GM21360 (cell line): ENCODE results near the gene GPR63.

Experiments used
- ATAC-seq: cut with Tn5 transposase; IDR thresholded peaks from one replicate; pipeline ENCODE4 v1.9.1; 2021; ENCODE audit warnings: mild to moderate bottlenecking, moderate library complexity; ENCODE audit not compliant: unreplicated experiment

The GPR63 gene

DNA sequence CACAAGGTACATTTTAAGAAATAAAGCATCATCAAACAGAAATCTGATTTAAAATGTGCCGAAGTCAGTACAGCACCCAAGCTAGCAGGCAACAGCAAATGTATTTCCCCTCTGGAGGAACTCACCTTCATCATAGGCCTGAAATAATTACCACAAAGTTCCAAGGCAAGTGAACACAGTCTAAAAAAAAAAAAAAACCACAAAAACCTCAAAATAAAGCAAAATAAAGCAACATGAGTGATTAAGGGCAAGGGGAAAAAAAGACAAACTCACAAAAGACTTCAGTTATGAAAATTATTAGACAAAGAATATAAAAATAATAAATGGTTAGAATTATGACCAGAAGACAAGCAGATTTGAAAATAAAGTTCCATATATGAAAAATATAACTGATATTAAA lies 10.4 kb downstream of the GPR63 start:
- no peak for ATAC-seq

DNA sequence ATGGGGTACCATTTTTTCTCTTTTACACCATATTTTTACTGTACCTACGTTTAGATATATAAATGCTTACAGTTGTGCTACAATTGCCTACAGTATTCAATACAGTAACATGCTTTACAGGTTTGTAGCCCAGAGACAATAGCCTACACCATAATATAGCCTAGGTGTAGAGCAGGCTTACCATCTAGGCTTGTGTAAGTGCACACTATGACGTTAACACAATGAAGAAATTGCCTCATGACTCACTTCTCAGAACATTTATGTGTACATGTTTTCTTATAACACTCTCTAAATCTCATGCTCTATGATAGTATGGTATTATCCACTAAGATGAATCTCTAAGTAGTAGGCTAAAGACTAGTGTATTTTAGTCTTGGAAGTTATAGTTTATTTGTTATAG lies 13.5 kb downstream of the GPR63 start:
- ATAC-seq: no peak

DNA sequence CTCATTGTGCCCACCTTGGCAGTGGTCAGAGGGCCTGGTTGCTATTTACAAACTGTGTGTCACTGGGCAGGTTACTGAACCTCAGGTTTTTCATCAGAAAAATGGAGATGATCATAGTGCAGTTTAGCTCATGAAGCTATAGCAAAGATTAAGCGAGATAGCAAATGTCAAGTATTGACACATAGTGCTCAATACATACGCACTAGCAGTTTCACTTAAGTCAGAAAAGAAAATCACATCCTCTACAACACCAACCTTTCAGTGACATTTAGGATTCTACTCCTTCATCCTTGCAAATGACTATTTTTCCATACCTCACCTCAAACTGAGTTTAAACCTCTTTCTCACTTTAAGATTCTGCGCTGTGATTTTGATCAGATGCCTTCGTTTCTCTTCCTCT lies 16.2 kb downstream of the GPR63 start:
- no peak for ATAC-seq

DNA sequence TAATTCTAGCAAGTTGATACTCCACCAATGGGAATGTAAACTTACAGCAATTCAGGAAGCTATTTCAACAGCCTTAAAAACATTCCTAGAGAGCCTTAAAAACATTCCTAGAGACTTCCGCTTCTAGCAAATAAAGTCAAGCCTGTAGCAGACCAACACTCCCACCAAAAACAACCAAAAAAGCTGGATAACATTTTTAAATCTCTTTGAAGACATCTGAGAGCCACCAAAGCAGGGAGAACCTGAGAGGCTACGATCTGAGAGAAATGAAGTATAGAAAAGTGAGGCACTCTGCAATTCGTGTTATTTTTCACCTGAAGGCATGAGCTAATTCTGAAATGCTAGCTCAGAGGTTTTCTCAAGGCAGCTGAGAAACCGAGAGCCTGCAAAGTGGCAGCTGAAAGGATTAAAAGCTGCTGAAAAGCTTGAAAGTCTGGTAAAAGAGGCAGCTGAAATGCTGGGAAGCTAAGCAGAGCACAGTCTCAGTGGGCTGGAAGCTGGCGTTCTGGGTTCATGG lies 20.9 kb downstream of the GPR63 start:
- ATAC-seq: no peak

DNA sequence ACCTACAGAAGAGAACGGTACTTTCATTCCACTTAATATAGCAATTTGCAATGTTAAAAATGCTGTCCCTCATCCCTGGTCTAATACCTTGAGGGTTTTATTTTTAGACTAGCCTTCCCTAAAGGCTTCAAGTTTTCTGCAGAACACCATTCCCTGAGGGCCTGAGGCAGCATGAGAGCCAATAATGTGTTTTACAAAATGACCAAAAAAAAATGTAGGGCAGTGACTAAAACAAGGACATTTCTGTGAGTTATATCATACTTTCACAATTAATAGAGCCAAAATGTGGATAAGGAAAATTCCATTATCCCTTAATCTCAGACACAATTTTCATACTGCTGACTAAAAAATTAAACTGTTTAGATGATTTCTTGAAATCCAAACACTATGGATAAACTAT lies 22.7 kb downstream of the GPR63 start:
- no peak for ATAC-seq

DNA sequence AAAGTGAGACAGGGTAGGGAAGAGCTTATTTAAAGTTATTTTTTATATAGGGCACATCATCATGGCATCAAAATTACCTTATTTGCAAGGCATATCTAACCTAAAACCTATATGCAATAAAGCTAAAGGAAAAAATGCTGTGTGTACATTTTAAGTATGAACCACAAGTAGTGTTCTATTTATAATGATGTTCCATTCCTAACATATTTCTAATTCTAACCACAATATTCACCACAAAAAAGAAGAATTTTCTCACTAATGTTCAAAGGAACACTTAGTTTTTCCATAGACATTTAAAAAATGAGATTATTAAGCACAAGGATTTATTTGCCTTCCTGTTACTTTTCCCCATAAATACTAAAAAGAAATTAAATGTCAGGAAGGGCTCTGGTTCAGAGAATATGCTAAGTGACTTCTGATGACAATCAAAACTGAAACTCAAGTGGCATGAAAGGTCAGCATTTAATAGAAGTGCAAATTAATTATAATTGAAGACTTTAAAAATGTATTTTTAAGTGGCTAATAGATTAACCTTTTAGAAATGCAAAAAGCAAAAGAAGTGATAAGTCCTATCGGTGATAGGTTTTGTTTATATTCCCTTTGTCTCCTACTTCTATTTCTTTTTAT lies 25.1 kb downstream of the GPR63 start:
- no peak for ATAC-seq

DNA sequence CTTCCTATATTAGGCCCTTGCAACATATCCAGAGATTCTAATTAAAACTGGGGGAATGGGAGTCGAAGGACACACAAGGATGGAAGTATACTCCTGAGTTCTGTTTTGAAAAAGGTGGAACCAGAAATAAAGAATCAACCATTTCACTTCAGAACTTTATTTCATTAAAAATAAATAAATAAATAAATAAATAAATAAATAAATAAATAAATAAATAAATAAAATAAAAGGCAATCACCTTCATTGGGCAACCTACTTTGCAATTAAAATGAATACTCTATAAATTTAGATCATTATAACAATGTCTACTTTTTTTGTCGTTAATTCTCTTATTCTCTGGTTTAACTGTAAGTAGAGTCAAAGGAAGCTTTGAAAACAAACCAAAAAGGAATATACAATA lies 25.6 kb downstream of the GPR63 start:
- no peak for ATAC-seq

DNA sequence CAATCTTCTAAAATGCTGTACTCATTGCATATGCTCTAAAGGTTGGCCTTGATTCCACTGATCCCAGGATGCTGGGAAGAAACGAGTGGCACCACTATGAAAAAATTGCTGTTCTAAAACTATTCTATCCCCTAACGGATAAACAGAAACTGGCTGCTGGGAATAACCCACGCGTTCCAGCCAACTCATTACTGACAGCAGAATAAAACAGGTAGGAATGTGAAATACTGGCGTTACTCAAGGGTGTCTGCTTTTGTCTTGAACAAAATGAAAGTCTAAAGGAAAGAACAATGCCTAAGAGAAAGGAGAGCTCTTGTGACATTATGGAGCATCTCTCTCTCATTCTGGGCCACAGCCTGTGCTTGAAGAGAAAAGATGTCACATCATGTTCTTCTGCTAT lies 26.1 kb downstream of the GPR63 start:
- ATAC-seq: no peak

DNA sequence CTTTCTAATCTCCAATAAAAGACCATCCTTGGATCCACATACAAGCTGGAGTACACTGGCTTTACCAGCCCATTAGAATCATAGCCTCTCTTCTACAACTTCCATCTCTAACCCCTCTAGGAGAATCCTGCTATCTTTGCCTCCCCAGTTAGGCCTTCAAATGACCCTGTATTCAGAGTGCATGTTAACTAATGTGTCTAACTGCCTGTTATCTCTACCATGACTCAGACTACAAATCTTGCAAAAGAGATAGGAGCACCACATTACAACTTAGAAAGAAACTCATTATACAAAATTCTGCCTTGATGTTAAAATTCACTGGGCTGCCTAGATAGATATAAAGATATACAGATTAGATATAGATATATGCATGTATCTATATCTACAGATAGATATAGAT lies 28.2 kb downstream of the GPR63 start:
- no peak for ATAC-seq

DNA sequence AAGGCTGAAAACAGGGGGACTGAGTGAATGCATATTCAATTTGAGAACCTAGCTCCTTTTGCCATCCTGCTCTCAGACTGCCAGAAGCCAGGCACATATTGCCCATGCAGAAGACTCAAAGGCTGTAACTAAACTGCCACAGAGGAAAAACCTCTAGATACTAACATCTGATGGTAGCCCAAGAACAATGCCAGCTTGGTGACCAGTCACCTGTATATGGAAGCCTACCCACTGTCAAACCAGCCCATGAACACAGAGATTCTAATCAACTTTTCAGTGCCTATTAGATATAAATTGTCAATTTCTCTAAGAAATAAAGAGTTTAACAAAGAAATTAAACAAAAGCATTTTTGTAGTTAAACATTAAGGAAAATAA lies 34.2 kb downstream of the GPR63 start:
- no peak for ATAC-seq

DNA sequence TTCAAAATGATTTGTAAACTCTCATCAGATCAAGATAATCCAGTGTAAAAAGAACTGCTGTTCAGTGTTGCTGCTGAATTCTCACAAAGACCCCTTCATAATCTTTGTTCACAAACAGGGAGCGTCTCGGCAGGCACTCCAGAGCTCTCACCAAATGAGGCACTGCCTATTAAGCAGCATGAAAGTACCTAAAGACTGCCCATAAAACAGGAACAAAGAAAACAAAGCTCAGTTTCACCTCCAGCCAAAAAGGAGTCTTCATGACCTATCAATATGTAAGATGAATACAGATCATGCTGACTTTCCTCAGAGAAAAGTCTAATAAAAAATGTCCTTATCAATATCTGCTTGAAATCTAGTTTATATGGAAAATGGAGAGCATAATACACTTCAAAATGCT lies 41.8 kb downstream of the GPR63 start:
- ATAC-seq: peak; percentile 84

DNA sequence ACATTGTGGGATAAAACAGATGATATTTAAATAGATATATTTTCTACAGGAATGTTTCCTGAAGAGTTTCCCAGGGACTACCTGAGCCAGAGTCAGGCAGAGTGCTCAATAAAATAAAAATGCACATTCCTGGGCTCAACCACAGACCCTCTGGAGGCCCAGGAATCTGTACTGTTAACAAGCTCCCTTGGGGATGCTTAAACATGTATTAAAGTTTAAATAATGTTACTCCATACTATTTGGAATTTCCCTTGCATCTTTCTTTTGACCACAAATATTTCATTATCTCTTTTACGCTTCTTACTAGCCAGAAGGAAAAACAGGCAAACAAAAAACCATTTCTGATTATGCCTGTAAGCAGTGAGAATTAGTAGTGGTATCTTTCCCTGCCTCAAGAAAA lies 42.3 kb downstream of the GPR63 start:
- ATAC-seq: peak; percentile 25

DNA sequence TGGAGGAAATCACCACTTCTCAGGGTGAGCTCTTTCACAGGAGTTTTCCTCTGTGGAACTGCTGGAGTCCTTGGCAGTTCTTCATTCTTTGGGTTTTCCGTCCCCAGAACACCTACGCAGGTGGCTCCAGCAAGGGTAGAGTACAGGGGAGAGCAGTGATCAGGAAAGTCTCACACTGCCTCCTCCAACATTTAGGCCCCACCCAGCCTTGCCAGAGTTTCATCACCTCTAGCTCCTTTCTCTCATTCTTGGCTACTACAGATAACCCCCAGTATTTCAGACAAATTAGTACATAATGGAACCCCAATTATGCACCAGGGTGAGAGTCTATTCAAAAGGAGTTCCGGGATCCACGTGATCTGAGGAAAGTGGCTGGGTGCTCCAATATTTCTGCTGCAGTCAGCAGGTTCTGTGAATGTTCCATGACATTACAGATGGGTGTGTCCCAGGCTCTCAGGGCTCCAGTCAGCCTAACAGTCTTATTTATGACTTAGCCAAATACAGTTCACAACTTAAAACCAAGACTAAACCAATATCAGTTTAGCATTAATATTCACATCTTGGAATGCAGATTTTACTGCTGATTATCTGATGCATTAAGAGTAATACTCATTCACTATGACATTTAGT lies 44.6 kb downstream of the GPR63 start:
- no peak for ATAC-seq

DNA sequence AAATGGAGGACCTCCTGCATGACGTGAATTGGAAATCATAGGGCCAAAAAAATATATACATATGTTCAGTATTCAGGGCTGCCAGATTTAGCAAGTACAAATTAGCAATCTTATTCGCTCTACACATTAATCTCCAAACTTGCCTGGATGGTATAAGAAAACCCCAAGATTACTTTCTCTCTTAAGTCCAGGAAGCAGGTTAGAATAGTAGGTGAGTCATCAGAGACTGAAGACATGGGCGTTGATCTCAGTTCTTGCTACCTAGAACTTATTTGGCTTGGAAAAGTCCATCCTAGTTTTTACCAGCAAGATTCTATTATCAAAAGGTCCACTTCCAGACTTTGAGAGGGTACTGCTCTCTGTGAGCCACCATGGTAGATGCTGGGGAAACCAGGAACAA lies 47.4 kb downstream of the GPR63 start:
- no peak for ATAC-seq

DNA sequence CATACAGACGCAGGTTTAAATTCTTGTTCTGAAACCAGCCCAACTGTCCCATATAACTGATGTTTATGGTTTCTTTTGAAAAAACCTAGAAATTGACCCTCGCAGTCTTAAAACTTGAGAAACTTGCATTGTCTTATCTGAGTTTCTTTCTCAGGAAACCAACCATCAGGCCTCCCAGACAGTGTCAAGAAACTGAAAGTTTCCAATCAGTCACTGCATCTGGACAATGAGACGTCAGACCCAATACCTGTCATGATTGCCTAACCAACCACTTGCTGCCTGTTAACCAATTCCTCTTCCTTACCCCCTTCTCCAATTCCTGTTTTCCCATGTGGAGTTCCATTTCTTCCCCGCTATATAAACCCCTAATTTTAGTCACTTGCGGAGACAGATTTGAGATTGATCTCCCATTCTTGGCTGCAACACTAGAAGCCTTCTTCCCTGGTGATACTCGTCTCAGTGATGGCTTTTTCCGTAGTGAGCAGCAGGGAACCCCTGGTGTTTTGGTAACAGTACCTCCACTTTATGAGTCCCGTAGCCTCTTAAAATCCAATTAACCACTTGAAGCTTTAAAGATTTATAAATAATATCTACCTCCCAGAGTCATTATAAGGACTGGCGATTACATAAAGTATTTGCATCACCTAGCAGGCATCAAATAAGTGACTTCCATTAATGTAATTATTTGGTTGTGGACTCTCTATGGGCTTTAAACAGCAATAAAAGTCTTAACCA lies 49.3 kb downstream of the GPR63 start:
- no peak for ATAC-seq

DNA sequence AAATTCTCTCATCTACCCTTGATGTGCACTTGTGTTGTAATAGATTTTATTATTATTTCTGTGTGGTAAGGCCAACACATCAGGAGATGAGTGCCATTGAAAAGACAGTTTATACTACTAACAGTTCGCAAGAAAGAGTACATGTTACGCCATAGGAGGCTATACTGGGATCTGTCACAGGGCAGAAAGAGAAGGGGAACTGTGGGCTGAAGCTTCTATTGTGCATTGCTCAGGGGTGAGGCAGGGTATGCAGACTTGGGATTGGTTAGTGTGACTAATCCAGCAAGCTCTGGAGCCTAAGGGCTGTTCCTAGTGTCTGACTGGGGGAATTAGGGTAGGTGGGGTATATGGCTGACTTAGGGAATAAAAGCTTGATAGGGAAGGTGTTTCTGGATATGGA lies 50.9 kb downstream of the GPR63 start:
- ATAC-seq: no peak

DNA sequence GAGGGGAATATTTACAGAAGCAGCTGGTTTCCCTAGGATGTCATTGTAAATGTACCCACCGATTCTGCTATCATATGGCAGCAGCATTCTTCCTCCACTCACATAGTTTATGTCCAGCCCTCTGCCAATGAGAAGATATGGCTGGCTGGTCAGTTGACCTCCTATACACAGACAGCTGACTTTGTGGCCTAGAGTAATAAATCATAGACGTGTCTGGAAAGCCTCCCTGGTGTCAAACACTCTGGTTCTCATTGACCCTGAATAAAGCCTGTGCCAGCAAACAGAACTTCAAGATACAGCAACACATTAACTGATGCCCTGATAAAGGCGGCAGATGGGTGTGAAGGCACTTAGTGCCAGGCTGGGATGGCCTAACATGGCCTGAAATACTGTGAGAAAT lies 52.6 kb downstream of the GPR63 start:
- ATAC-seq: no peak

DNA sequence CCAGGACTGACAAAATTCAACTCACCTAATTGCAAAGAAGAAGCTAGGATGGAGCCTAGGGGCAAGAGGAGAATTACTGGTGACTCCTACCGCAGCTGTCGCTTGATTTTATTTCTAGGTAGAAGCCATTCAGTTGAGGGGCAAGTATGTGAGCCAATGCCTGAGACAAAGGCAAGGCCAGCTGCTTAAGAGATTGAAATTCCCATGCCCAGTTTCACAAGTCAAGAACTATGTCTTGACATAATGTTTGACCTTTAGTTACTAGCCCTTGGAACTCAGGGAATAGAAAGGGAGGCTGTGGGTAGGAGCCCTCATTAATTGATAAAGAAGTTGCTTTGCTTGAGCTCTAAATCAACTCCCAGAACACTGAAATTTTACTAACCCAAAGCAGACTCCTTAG lies 54.0 kb downstream of the GPR63 start:
- ATAC-seq: no peak

DNA sequence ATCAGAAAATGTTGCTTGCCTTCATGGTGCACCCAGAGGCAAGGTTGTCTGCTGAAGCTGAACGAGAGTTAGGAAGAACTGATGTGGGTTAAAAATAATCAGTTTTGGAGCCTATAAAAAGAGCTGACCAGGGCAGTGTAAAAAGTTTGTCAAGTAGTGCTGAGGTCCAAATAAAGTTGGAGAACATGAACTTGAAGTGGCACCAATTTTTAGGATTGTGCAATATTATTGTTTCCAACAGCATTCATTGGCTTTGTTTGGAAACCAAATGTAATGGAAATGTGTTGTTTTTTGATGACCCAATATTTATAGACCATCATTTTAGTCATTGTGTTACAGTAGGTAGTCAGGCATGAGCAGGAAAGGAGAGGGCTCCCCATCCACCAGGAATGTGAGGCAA lies 55.7 kb downstream of the GPR63 start:
- no peak for ATAC-seq

DNA sequence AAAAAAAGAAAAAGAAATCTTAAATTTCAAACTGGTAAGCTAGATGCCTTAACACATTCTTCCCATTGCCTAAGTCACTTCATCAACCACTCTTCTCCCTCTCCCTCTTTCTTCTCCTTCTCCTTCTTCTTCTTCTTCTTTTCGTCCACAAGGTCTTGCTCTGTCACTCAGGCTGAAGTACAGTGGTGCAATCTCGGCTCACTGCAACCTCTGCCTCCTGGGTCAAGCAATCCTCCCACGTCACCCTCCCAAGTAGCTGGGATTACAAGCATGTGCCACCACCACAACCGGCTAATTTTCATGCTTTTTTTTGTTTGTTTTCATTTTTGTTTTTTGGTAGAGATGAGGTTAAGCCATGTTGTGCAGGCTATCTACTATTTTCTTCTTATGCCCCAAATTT lies 60.2 kb downstream of the GPR63 start:
- no peak for ATAC-seq

DNA sequence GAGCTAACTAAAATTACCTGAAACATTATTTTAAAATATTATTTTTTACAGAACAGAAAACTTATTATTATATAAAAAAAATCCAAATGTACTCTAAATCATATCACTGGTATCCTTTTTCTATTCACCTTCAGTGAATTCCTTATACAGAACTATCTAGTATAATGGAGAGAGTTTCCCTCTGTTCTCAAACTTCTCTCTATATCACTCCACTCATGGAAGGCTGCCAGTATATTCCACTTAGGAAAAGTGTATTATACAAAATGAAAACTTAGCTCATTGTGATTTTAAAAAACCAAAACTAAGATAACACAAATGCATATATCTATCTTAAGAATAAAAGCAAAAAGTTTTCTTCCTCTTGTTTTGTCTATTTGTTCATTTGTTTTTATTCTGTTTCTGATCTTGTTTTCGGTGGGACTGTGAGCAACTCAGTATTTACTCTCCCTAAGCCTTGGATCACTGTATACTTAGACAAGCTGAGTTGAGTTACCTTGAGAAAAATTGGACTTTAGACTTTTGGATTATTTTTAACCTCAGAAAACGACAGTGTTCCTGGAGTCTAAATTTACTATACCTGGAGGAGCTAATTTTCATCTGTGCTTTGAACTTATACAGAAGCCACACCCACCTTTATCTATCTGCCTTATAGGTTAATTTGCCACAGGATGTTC lies 61.4 kb downstream of the GPR63 start:
- no peak for ATAC-seq

DNA sequence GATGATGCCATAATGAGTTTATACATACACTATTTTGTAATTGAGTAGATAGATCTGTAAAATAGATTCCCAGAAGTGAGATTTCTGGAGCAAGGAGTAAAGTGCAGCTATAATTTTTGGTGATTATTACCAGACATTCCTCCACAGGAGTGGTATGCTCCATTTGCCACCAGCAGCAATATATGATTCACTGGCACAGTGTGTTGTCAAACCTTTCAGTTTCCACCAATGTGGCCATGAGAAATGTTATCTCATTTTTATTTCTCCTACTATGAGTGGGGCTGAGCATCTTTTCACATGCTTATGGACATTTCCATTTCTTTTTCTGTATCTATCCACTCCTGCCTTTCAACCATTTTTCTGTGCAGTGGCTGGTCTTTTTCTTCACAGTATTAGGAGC lies 70.5 kb downstream of the GPR63 start:
- ATAC-seq: no peak
